Muscle layer of duodenum (tissue), 2 donors: Measurements from ENCODE around the gene RIF1.

Experiments used
- H3K27ac ChIP-seq: one replicate; pipeline ENCODE4 v1.7.0; 2013; ENCODE audit warnings: mild to moderate bottlenecking, low read length
- H3K27me3 ChIP-seq: one replicate; pipeline ENCODE4 v1.7.0; 2013; ENCODE audit warnings: low read depth, mild to moderate bottlenecking, control low read depth, low read length
- H3K36me3 ChIP-seq, 2 donors: one replicate each; pipeline ENCODE4 v1.7.0; 2013; ENCODE audit warnings: low read length in 2 of 2, control low read depth in 1 of 2, mild to moderate bottlenecking in 1 of 2; ENCODE audit not compliant: insufficient read depth in 2 of 2, control insufficient read depth in 1 of 2
- H3K4me1 ChIP-seq, 2 donors: one replicate each; pipeline ENCODE4 v1.7.0; 2013; ENCODE audit warnings: low read length in 2 of 2, mild to moderate bottlenecking in 2 of 2, control low read depth in 1 of 2, moderate library complexity in 1 of 2; ENCODE audit not compliant: insufficient read depth in 2 of 2, control insufficient read depth in 1 of 2
- H3K4me3 ChIP-seq, 2 donors: one replicate each; pipeline ENCODE4 v1.7.0; 2013; ENCODE audit warnings: low read length in 2 of 2, low read depth in 1 of 2, mild to moderate bottlenecking in 1 of 2
- H3K9me3 ChIP-seq, 2 donors: one replicate each; pipeline ENCODE4 v1.7.0; 2013; ENCODE audit warnings: low read length in 2 of 2, control low read depth in 1 of 2, mild to moderate bottlenecking in 1 of 2; ENCODE audit not compliant: control insufficient read depth in 1 of 2
- donor health status: healthy.

Gene RIF1

DNA sequence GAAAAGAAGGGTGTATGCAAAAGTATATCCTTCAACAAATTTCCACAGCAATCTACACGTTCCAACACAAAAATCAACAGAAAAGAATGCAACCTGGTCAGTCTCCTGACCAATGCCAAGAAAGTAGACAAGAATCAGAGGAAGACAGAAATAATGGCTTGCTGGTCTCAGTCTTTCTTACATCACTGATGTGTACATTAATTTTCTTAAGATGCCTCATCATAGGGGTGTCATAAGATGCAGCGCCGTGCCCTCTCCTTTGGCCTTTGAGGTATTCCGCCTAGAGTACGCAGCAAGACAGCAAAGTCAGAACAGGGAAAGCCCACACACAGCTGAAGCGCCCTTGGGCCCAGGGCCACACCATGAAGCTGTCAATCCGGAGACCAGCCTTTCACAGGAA is 112.9 kb downstream of the RIF1 start:
- Histone ChIP-seq H3K4me1 (no peaks in the 10 kb centered on the region), H3K27me3 (no peaks in the 10 kb centered on the region), H3K36me3 (no peaks in the 10 kb centered on the region), H3K27ac (no peak overlapping the region), H3K9me3 (no peaks in the 10 kb centered on the region), H3K4me3 (no peak overlapping the region)

DNA sequence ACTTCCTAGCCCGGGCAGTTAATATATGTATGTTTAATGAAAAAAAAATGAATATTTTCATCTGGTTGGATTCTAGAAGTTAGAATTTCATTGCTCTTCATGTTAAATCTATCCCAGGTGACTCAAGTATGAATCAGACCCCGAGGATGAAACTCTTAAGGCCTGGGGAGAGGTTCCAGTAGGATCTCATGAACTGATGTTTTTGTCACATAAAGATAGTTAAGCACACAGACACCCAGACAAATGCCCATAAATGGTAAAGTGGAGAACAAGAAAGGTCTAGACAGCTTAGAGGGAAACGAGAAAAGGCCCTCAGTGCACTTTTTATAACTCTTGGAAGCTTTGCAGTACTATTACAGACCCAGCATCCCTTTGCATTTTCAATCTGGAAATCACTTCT is 114.1 kb downstream of the RIF1 start:
- Histone ChIP-seq H3K27me3 (no peaks in the 10 kb centered on the region), H3K4me1 (no peaks in the 10 kb centered on the region), H3K9me3 (no peaks in the 10 kb centered on the region), H3K27ac (no peak overlapping the region), H3K36me3 (no peaks in the 10 kb centered on the region), H3K4me3 (no peak overlapping the region)

DNA sequence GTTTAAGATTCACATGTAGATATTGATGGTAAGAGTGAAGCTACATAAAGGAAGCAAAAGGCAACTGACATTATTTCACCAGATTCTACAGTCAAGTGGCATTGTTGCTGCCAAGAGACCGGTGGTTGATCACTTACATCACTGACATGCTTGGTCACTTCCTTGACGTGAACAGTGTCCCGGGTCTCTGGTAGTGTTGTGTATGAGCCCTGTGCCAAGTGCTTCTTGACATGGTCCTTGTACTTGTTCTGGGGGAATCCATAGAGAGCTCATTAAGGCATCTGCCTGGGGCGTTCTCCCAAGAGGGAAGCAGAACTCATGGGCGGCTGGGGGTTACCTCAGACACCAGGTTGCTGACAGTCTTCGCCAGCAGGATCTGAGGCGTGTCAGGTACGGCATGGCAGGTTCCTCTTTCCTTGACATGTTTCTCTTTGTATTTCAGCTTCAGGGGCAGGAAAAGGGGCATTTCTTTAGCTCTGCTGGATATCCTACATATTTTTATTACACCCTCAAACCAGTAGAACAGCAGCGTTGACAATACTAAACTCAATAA is 116.2 kb downstream of the RIF1 start:
- Histone ChIP-seq H3K9me3 (no peaks in the 10 kb centered on the region), H3K36me3 (no peaks in the 10 kb centered on the region)

DNA sequence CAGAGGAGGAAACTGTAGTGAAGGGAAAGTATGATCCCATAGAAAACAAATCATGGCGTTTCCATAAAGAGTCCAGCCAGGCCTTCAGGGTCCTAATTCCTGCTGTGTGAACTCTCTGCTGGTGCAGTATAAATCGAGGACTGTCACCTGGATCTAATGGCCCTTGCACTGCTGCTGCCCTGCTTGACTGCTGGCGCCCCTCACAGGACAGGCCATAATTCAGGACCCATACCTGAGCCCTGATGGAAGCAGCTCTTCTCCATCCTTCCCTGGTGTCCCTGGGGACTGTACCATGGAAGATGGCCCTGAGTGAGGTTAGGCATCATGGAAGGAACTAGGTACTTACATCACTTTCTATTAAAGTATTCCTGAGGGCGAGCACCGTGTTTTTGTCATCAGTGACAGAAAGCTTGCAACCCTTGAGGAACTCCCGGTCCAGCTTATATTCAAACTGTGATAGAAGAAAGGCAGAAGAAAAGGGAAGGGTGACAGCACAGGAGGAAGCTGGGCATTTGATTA is 116.9 kb downstream of the RIF1 start:
- Histone ChIP-seq H3K27me3 (no peaks in the 10 kb centered on the region), H3K4me3 (no peak overlapping the region), H3K9me3 (no peaks in the 10 kb centered on the region), H3K27ac (no peak overlapping the region), H3K36me3 (no peaks in the 10 kb centered on the region), H3K4me1 (no peaks in the 10 kb centered on the region)

More for the DNA sequence above, 116.2 kb downstream of the RIF1 start:
- H3K27me3 ChIP-seq: no peaks in the 10 kb centered on the region
- no peak overlapping the region for H3K27ac ChIP-seq
- no peaks in the 10 kb centered on the region for H3K4me1 ChIP-seq
- no peak overlapping the region for H3K4me3 ChIP-seq
